Mammary epithelial cell (primary cell): Measurements from ENCODE around the gene LDLRAP1.

ENCODE experiments used
- CTCF ChIP-seq, 2 donors: IDR thresholded peaks in 1 of 2; conservative IDR thresholded peaks in 1 of 2; 2 replicates each; pipeline ENCODE4 v1.5.1; 2011 to 2012; ENCODE audit warnings: inconsistent platforms in 2 of 2, low read length in 2 of 2, mild to moderate bottlenecking in 2 of 2, control low read depth in 1 of 2, low read depth in 1 of 2; ENCODE audit not compliant: insufficient read depth in 1 of 2; ENCODE audit errors: extremely low read depth in 1 of 2
- EZH2 ChIP-seq: IDR thresholded peaks from 2 replicates; pipeline ENCODE4 v1.6.1; 2012; ENCODE audit warnings: low read length, inconsistent platforms, borderline replicate concordance

- TF ChIP-seq CTCF (conservative IDR thresholded peaks at IDR 0.05 in 1 of 2, IDR thresholded peaks at IDR 0.05 in 1 of 2; ENCODE audit: extremely low read depth in 1 of 2, insufficient read depth in 1 of 2, low read depth in 1 of 2, low read length in 2 of 2) = no peak
- no peak for TF ChIP-seq EZH2
Measured at GRCh38 chr1:25581764-25582163, 38.4 kb downstream of the LDLRAP1 start.
